Measurements from ENCODE around the gene PRKG1.

Gene PRKG1

DNA sequence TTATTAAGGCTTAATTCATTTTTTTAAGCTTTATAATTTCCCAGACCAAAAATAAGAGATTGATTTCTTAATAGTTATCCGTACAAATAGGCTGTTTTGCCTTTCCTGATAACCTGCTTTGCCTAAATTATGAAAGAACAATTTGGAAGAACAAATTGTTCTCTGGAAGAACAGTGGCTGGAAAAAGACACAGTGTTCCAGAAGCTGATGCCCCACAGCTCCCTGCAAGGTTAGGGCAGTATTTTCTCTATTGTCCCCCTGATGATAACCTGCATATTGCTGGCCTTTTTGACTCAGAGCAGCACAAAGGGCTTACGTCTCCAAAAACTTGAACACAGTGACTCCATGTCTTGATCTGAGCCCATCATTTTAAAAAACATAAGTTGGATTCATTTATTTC lies 473.7 kb downstream of the PRKG1 start:
- no peak overlapping the region for H3K4me2 ChIP-seq (ENCODE audit: low read depth, low read length, poor library complexity, severe bottlenecking)
- H4K20me1 ChIP-seq (ENCODE audit: low read depth, low read length): no peaks in the 10 kb centered on the region
- no peak overlapping the region for H3K9ac ChIP-seq (ENCODE audit: low read length)
- H3K36me3 ChIP-seq (ENCODE audit: low read length): no peaks in the 10 kb centered on the region
- H3K9me3 ChIP-seq (ENCODE audit: insufficient read depth, low read length): no peaks in the 10 kb centered on the region
- no peaks in the 10 kb centered on the region for H3K27me3 ChIP-seq (ENCODE audit: low read length)
- H3K79me2 ChIP-seq (ENCODE audit: insufficient read depth, low read length): no peaks in the 10 kb centered on the region
- H3K9me2 ChIP-seq (replicated peaks; ENCODE audit: insufficient read depth, low read length): no peaks in the 10 kb centered on the region
- no peak overlapping the region for H3K4me3 ChIP-seq (ENCODE audit: insufficient read depth, low read length, poor library complexity, severe bottlenecking)
- no peaks in the 10 kb centered on the region for H3F3A ChIP-seq (ENCODE audit: insufficient read depth)
- TF ChIP-seq, protein P1, sequence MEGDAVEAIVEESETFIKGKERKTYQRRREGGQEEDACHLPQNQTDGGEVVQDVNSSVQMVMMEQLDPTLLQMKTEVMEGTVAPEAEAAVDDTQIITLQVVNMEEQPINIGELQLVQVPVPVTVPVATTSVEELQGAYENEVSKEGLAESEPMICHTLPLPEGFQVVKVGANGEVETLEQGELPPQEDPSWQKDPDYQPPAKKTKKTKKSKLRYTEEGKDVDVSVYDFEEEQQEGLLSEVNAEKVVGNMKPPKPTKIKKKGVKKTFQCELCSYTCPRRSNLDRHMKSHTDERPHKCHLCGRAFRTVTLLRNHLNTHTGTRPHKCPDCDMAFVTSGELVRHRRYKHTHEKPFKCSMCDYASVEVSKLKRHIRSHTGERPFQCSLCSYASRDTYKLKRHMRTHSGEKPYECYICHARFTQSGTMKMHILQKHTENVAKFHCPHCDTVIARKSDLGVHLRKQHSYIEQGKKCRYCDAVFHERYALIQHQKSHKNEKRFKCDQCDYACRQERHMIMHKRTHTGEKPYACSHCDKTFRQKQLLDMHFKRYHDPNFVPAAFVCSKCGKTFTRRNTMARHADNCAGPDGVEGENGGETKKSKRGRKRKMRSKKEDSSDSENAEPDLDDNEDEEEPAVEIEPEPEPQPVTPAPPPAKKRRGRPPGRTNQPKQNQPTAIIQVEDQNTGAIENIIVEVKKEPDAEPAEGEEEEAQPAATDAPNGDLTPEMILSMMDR (IDR thresholded peaks at IDR 0.05; ENCODE audit: insufficient read depth, low read length, poor library complexity, severe bottlenecking): no peak
- no peak for TF ChIP-seq EZH2phosphoT487 (conservative IDR thresholded peaks at IDR 0.05; ENCODE audit: low read length)
- H2AFZ ChIP-seq (ENCODE audit: low read depth, low read length, severe bottlenecking): no peak overlapping the region
- H3K27ac ChIP-seq (ENCODE audit: low read depth, low read length): no peak overlapping the region

DNA sequence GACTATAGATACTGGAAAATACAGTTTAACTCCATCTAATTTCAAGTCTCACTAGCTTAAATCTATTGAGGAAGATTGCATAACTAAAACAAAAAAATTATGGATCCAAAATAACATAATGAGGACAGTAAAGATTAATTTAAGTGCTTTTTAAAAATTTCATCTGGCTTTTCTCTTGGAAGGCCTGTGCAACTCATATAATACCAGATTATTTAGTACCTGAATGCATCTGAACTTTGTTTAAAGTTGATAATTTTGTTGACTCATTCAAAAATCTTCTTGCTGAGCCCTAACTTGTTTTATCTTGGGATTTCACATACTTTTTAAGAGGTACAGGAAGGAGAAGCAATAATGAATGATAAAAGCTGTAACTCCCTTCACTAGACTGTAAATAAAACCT lies 478.6 kb downstream of the PRKG1 start:
- H3K4me3 ChIP-seq (ENCODE audit: insufficient read depth, low read length, poor library complexity, severe bottlenecking): no peak overlapping the region
- H3K4me2 ChIP-seq (ENCODE audit: low read depth, low read length, poor library complexity, severe bottlenecking): no peak overlapping the region

DNA sequence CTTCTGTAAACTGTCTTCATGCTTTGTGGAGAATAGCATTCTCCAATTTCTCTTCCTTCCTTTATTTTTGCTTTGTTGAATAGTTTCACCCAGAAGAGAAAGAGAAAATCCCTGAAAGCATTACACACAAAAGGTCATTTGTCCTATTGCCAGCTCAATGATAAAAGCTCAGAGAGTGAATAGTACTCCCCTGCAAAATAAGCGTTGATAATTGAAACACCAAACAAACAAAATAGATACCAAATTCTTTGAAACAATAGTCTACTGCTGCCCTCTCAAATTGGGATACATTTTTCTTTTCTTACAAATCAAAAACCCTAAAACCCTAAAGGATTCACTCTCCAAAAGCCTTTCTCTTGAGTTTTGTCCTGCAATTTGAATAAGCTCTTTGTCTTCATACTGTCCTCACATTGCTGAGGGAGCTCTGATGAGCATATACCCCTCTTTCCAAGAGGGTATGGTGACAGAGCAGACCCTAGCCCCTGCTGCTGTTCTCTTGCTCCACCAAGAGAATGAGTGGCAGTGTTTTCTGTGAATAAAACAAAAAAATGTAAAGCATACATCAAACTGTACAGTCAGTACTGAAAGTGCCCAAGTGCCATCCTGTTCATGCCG lies 490.7 kb downstream of the PRKG1 start:
- Histone ChIP-seq H3K27me3 (ENCODE audit: low read length) (no peaks in the 10 kb centered on the region), H3K9ac (ENCODE audit: low read length) (no peak overlapping the region), H3K36me3 (ENCODE audit: low read length) (no peaks in the 10 kb centered on the region), H3K4me3 (ENCODE audit: insufficient read depth, low read length, poor library complexity, severe bottlenecking) (no peak overlapping the region), H3K79me2 (ENCODE audit: insufficient read depth, low read length) (no peaks in the 10 kb centered on the region), H3K4me2 (ENCODE audit: low read depth, low read length, poor library complexity, severe bottlenecking) (no peak overlapping the region), H3K27ac (ENCODE audit: low read depth, low read length) (no peak overlapping the region), H3F3A (ENCODE audit: insufficient read depth) (no peaks in the 10 kb centered on the region), H4K20me1 (ENCODE audit: low read depth, low read length) (no peaks in the 10 kb centered on the region), H3K9me2 (replicated peaks; ENCODE audit: insufficient read depth, low read length) (no peaks in the 10 kb centered on the region), H2AFZ (ENCODE audit: low read depth, low read length, severe bottlenecking) (no peak overlapping the region), H3K9me3 (ENCODE audit: insufficient read depth, low read length) (no peaks in the 10 kb centered on the region)
- no peak for TF ChIP-seq EZH2phosphoT487 (conservative IDR thresholded peaks at IDR 0.05; ENCODE audit: low read length)
- TF ChIP-seq, protein P1 (IDR thresholded peaks at IDR 0.05; ENCODE audit: insufficient read depth, low read length, poor library complexity, severe bottlenecking): no peak

More for the DNA sequence above, 478.6 kb downstream of the PRKG1 start:
- no peak overlapping the region for H2AFZ ChIP-seq (ENCODE audit: low read depth, low read length, severe bottlenecking)
- H3K27me3 ChIP-seq (ENCODE audit: low read length): no peaks in the 10 kb centered on the region
- no peaks in the 10 kb centered on the region for H4K20me1 ChIP-seq (ENCODE audit: low read depth, low read length)
- no peaks in the 10 kb centered on the region for H3K9me2 ChIP-seq (replicated peaks; ENCODE audit: insufficient read depth, low read length)
- TF ChIP-seq, protein P1 (IDR thresholded peaks at IDR 0.05; ENCODE audit: insufficient read depth, low read length, poor library complexity, severe bottlenecking): no peak
- TF ChIP-seq EZH2phosphoT487 (conservative IDR thresholded peaks at IDR 0.05; ENCODE audit: low read length): no peak
- no peaks in the 10 kb centered on the region for H3K36me3 ChIP-seq (ENCODE audit: low read length)
- no peak overlapping the region for H3K27ac ChIP-seq (ENCODE audit: low read depth, low read length)
- H3K79me2 ChIP-seq (ENCODE audit: insufficient read depth, low read length): no peaks in the 10 kb centered on the region
- H3F3A ChIP-seq (ENCODE audit: insufficient read depth): no peaks in the 10 kb centered on the region
- no peaks in the 10 kb centered on the region; the same call in 1 of the 2 replicates for H3K9me3 ChIP-seq (ENCODE audit: insufficient read depth, low read length)
- H3K9ac ChIP-seq (ENCODE audit: low read length): no peak overlapping the region
